CD8-positive, alpha-beta memory T cell (primary cell): ENCODE data around the gene EGLN1. TPM values are rescaled to one million over a fixed set of nuclear protein-coding genes. Genes with fewer than 3 reads are reported as not detected.

Experiments
- CTCF ChIA-PET: fragments of 350-600 bp; sonication (Branson Sonifier 250); formaldehyde crosslinking; loops from one replicate; lab custom pipeline; 2021; ENCODE audit warnings: antibody characterized with exemption; lab: Charles Lee
- POLR2A ChIA-PET: fragments of 350-600 bp; sonication (Branson Sonifier 250); formaldehyde crosslinking; loops from one replicate; lab custom pipeline; 2021; ENCODE audit warnings: antibody characterized with exemption; lab: Charles Lee
- DNase-seq, 5 donors: peaks; one replicate each; pipeline versions ENCODE4 v3.0.0 to v3.0.0-alpha.2; 2020 to 2022; ENCODE audit warnings: mixed read lengths in 1 of 5
- H3K27ac ChIP-seq: one replicate; pipeline ENCODE4 v1.7.0; 2013; ENCODE audit warnings: low read depth, mild to moderate bottlenecking, low read length, moderate library complexity
- H3K27me3 ChIP-seq: 2 replicates; pipeline ENCODE4 v1.7.0; 2013; ENCODE audit warnings: low read length, mild to moderate bottlenecking; ENCODE audit not compliant: insufficient read depth, poor library complexity, severe bottlenecking
- H3K36me3 ChIP-seq: 2 replicates; pipeline ENCODE4 v1.7.0; 2013; ENCODE audit warnings: mild to moderate bottlenecking, low read length, moderate library complexity; ENCODE audit not compliant: insufficient read depth
- H3K4me1 ChIP-seq: 2 replicates; pipeline ENCODE4 v1.7.0; 2013; ENCODE audit warnings: mild to moderate bottlenecking, low read length, moderate library complexity; ENCODE audit not compliant: insufficient read depth
- H3K4me3 ChIP-seq: 2 replicates; pipeline ENCODE4 v1.7.0; 2013; ENCODE audit warnings: mild to moderate bottlenecking, low read length
- H3K9me3 ChIP-seq: 2 replicates; pipeline ENCODE4 v1.7.0; 2013; ENCODE audit warnings: mild to moderate bottlenecking, low read length
- H3K27ac Mint-ChIP-seq, 8 donors: one replicate each; pipeline ENCODE4 v1.8.0; 2020 to 2021; ENCODE audit warnings: mixed read lengths in 8 of 8, mild to moderate bottlenecking in 6 of 8, inconsistent platforms in 3 of 8, moderate library complexity in 3 of 8
- H3K27me3 Mint-ChIP-seq, 2 donors: one replicate each; pipeline ENCODE4 v1.8.0; 2020 to 2021; ENCODE audit warnings: mixed read lengths in 2 of 2, mild to moderate bottlenecking in 1 of 2, moderate library complexity in 1 of 2
- H3K36me3 Mint-ChIP-seq, 3 donors: one replicate each; pipeline ENCODE4 v1.8.0; 2020 to 2021; ENCODE audit warnings: mixed read lengths in 3 of 3, inconsistent platforms in 1 of 3, mild to moderate bottlenecking in 1 of 3
- H3K4me1 Mint-ChIP-seq, 3 donors: one replicate each; pipeline ENCODE4 v1.8.0; 2020 to 2021; ENCODE audit warnings: mixed read lengths in 3 of 3, inconsistent platforms in 1 of 3, mild to moderate bottlenecking in 1 of 3
- H3K4me3 Mint-ChIP-seq, 7 donors: one replicate each; pipeline ENCODE4 v1.8.0; 2020 to 2021; ENCODE audit warnings: mixed read lengths in 7 of 7, mild to moderate bottlenecking in 6 of 7, moderate library complexity in 4 of 7, inconsistent platforms in 2 of 7
- H3K9me3 Mint-ChIP-seq, 5 donors: one replicate each; pipeline ENCODE4 v1.8.0; 2020 to 2022; ENCODE audit warnings: mixed read lengths in 5 of 5, mild to moderate bottlenecking in 3 of 5, moderate library complexity in 2 of 5, inconsistent platforms in 1 of 5
- polyA plus RNA-seq: library from polyadenylated mRNA; unstranded; fragments of 300-500 nt; fragmentation: Illumina TruSeq; gene quantifications from one replicate; pipeline ENCODE4 v1.2.3, GENCODE V29; 2021
- total RNA-seq, 2 experiments: library from RNA; stranded (reverse); gene quantifications; one replicate each; pipeline ENCODE4 v1.2.3, GENCODE V29; 2021

Gene EGLN1
- total and polyA plus RNA-seq, 3 experiments from 2014 or later, result 21.0 to 30.9 (median 24.2) TPM

DNA sequence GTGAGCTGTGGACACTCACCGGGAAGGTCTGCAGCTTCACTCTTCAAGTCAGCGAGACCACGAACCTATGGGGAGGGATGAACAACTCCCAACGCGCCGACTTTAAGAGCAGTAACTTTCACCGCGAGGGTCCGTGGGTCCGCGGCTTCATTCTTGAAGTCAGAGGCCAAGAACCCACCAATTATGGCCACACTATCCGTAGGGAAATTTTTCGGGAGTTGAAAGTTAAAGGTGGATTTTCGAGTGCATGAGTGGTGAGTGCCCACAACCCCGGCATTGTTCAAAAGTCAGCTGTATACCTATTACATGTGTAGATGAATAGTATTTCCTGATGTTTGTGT lies 104.1 kb downstream of the EGLN1 start:
- no peaks in the 10 kb centered on the region for H3K36me3 Mint-ChIP-seq
- no peaks in the 10 kb centered on the region for H3K9me3 ChIP-seq
- POLR2A ChIA-PET, result no interaction called here

DNA sequence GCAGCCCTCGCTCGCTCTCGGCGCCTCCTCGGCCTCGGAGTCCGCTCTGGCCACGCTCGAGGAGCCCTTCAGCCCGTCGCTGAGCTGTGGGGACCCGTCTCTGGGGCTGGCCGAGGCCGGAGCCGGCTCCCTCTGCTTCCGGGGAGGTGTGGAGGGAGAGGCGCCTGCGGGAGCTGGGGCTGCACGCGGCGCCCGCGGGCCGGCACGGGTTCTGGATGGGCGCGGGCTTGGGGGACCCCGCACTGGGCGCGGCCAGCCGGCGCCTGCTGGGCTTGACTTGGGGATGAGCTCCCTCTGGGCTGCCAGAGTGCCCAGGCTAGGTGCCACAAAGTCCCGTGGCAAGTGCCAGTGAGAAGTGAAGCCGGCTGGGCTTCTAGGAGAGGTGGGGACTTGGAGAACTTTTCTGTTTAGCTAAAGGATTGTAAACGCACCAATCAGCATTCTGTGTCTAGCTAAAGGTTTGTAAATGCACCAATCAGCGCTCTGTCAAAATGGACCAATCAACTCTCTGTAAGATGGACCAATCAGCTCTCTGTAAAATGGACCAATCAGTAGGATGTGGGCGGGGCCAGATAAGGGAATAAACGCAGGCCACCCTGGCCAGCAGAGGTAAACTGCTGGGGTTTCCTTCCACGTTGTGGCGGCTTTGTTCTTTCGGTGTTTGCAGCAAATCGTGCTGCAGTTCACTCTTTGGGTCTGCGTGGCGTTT lies 104.6 kb downstream of the EGLN1 start:
- H3K4me3 Mint-ChIP-seq, result no peak overlapping the region
- no peaks in the 10 kb centered on the region for H3K36me3 ChIP-seq
- no peak for DNase-seq
- no peaks in the 10 kb centered on the region for H3K4me1 ChIP-seq
- CTCF ChIA-PET, result interaction anchor here (1.3 to 1.7 kb wide), 3 partner anchors 17 to 286 kb away, joined by 3 to 4 read pairs (median 3); no protein-coding TSS in a partner anchor
- peaks cover 0 to 3% (median 3%) of the 10 kb centered on the region in 3 donors for H3K4me1 Mint-ChIP-seq
- H3K36me3 Mint-ChIP-seq, result no peaks in the 10 kb centered on the region
- no peak overlapping the region for H3K27ac ChIP-seq
- no peaks in the 10 kb centered on the region for H3K9me3 Mint-ChIP-seq
- H3K27me3 ChIP-seq, result no peaks in the 10 kb centered on the region
- no peak overlapping the region for H3K27ac Mint-ChIP-seq
- H3K27me3 Mint-ChIP-seq, result peaks cover 0 to 2% of the 10 kb centered on the region in 2 donors
- POLR2A ChIA-PET, result no interaction called here
- no peak overlapping the region for H3K4me3 ChIP-seq
- no peaks in the 10 kb centered on the region for H3K9me3 ChIP-seq

More for the DNA sequence above, 104.1 kb downstream of the EGLN1 start:
- H3K4me3 Mint-ChIP-seq, result no peak overlapping the region
- DNase-seq, result no peak
- no peaks in the 10 kb centered on the region for H3K9me3 Mint-ChIP-seq
- CTCF ChIA-PET, result no interaction called here
- H3K36me3 ChIP-seq, result no peaks in the 10 kb centered on the region
- peaks cover 0 to 3% (median 3%) of the 10 kb centered on the region in 3 donors for H3K4me1 Mint-ChIP-seq
- H3K4me3 ChIP-seq, result no peak overlapping the region
- peaks cover 0 to 2% of the 10 kb centered on the region in 2 donors for H3K27me3 Mint-ChIP-seq
- H3K4me1 ChIP-seq, result no peaks in the 10 kb centered on the region
- H3K27ac ChIP-seq, result no peak overlapping the region
- H3K27ac Mint-ChIP-seq, result no peak overlapping the region
- H3K27me3 ChIP-seq, result no peaks in the 10 kb centered on the region

- DNase-seq, result peak in 3 of 5 donors; percentile 5 to 55 (median 9)
- H3K27me3 Mint-ChIP-seq, result peaks cover 0 to 2% of the 10 kb centered on the region in 2 donors
- no peak overlapping the region for H3K27ac ChIP-seq
- H3K36me3 Mint-ChIP-seq, result no peaks in the 10 kb centered on the region
- H3K4me3 Mint-ChIP-seq, result no peak overlapping the region
- POLR2A ChIA-PET, result no interaction called here
- no peaks in the 10 kb centered on the region for H3K9me3 ChIP-seq
- H3K4me1 Mint-ChIP-seq, result peaks cover 0 to 3% (median 3%) of the 10 kb centered on the region in 3 donors
- H3K4me3 ChIP-seq, result no peak overlapping the region
- no peaks in the 10 kb centered on the region for H3K9me3 Mint-ChIP-seq
- no peaks in the 10 kb centered on the region for H3K27me3 ChIP-seq
- H3K4me1 ChIP-seq, result no peaks in the 10 kb centered on the region
- CTCF ChIA-PET, result interaction anchor here (0.9 to 1.9 kb wide), 5 partner anchors 19 to 290 kb away, joined by 3 to 6 read pairs (median 3); no protein-coding TSS in a partner anchor
- H3K27ac Mint-ChIP-seq, result no peak overlapping the region
- no peaks in the 10 kb centered on the region for H3K36me3 ChIP-seq
Observed at GRCh38 chr1:231315887-231316286, 106.2 kb downstream of the EGLN1 start.

Other genes with a start within 250 kb of the EGLN1 start
- 10 to 100 TPM; 49.2 to 51.8 TPM for gene GNPAT, start 181.1 kb downstream of the EGLN1 start, total RNA-seq
- 33.2 TPM for gene GNPAT, start 181.1 kb downstream of the EGLN1 start, polyA plus RNA-seq
- gene EXOC8, start 84.4 kb downstream of the EGLN1 start, total RNA-seq, result 10 to 100 TPM; 16.8 to 16.9 TPM
- 3.0 TPM for gene EXOC8, start 84.4 kb downstream of the EGLN1 start, polyA plus RNA-seq
- 10 to 100 TPM; 10.7 to 12.7 TPM for gene SPRTN, start 84.0 kb downstream of the EGLN1 start, total RNA-seq
- 16.6 TPM for gene SPRTN, start 84.0 kb downstream of the EGLN1 start, polyA plus RNA-seq
- gene TSNAX, start 106.4 kb upstream of the EGLN1 start, total RNA-seq, result 10 to 100 TPM; 48.0 to 49.8 TPM
- 95.0 TPM for gene TSNAX, start 106.4 kb upstream of the EGLN1 start, polyA plus RNA-seq
- gene DISC1, start 204.5 kb upstream of the EGLN1 start, total RNA-seq, result 1 to 10 TPM in 1 of 2 experiments, under 1 TPM in 1; 0.60 to 1.0 TPM
- 2.4 TPM for gene DISC1, start 204.5 kb upstream of the EGLN1 start, polyA plus RNA-seq